ENCODE measurements around the gene CIT.

GRCh38 chr12:119678459-119678858, 198.7 kb downstream of the CIT start:
- no peak for TF ChIP-seq CTCF (IDR thresholded peaks at IDR 0.05)
- TF ChIP-seq POLR2A (IDR thresholded peaks at IDR 0.05): no peak
- TF ChIP-seq EP300 (IDR thresholded peaks at IDR 0.05): no peak
